ENCODE measurements around the gene KLHDC3. TPM values are rescaled to one million over a fixed set of nuclear protein-coding genes. Genes with fewer than 3 reads are reported as not detected.

KLHDC3 gene
- total RNA-seq, 2 donors from 2014 or later: 62.4 to 73.9 TPM

DNA sequence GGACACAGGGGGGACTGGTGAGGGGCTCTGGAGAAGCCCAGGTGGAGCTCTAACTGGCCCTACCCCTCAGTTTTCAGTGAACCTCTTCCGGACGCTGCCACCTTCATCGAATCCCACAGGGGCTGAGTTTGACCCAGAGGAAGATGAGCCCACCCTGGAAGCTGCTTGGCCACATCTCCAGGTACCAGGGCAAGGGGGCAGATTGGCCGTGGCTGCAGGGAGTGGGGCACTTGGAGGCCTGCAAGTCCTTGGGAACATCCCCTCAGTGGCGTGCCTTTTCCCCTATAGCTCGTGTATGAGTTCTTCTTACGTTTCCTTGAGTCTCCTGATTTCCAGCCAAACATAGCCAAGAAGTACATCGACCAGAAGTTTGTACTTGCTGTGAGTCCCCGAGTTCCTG lies 6.9 kb upstream of the KLHDC3 start:
- Histone ChIP-seq H3K27me3 (no peaks in the 10 kb centered on the region), H3K9ac (ENCODE audit: low read depth in 2 of 2, low read length in 2 of 2) (no peak overlapping the region), H3K4me3 (no peak overlapping the region), H3K9me3 (no peaks in the 10 kb centered on the region), H3K36me3 (no peaks in the 10 kb centered on the region), H3K27ac (no peak overlapping the region), H3K4me1 (no peaks in the 10 kb centered on the region)
- no peak for DNase-seq
- TF ChIP-seq, protein P1, sequence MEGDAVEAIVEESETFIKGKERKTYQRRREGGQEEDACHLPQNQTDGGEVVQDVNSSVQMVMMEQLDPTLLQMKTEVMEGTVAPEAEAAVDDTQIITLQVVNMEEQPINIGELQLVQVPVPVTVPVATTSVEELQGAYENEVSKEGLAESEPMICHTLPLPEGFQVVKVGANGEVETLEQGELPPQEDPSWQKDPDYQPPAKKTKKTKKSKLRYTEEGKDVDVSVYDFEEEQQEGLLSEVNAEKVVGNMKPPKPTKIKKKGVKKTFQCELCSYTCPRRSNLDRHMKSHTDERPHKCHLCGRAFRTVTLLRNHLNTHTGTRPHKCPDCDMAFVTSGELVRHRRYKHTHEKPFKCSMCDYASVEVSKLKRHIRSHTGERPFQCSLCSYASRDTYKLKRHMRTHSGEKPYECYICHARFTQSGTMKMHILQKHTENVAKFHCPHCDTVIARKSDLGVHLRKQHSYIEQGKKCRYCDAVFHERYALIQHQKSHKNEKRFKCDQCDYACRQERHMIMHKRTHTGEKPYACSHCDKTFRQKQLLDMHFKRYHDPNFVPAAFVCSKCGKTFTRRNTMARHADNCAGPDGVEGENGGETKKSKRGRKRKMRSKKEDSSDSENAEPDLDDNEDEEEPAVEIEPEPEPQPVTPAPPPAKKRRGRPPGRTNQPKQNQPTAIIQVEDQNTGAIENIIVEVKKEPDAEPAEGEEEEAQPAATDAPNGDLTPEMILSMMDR (IDR thresholded peaks at IDR 0.05): no peak
- intact Hi-C loops (cut with DNase I): no loop called here

DNA sequence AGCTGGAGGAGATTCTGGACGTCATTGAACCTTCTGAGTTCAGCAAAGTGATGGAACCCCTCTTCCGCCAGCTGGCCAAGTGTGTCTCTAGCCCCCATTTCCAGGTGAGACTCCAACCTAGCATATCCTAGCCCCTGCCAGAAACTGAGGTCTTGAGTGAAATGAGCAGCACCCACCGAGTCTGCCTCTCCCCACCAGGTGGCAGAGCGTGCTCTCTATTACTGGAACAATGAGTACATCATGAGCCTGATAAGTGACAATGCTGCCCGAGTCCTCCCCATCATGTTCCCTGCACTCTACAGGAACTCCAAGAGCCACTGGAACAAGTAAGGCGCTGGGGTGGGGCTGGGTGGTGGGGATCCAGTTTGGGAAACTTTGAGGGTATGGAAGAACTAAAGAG lies 4.9 kb upstream of the KLHDC3 start:
- no peaks in the 10 kb centered on the region for H3K27me3 ChIP-seq
- no peaks in the 10 kb centered on the region for H3K4me1 ChIP-seq
- TF ChIP-seq, protein P1 (IDR thresholded peaks at IDR 0.05): peak; percentile 19
- H3K36me3 ChIP-seq: no peaks in the 10 kb centered on the region
- no peak overlapping the region for H3K27ac ChIP-seq
- no peaks in the 10 kb centered on the region for H3K9me3 ChIP-seq
- H3K9ac ChIP-seq (ENCODE audit: low read depth in 2 of 2, low read length in 2 of 2): no peak overlapping the region
- intact Hi-C loops (cut with DNase I): no loop called here
- no peak for DNase-seq
- H3K4me3 ChIP-seq: no peak overlapping the region

DNA sequence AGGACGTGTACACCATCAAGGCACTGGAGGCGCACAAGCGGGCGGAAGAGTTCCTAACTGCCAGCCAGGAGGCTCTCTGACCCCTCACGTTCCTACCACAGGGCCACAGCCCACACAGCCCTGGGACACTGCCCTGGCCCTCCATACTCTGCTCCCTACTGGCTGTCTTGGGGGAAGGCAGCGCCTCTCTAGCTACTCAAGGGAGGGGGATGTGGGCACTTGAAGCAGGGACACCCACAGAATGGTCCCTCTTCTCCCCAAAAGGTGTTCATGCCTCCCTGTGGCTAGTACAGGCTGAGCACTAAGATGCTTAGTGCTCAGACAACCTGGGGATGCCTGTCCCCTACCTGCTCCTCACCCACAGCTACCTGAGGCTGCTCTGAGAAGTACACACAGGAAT lies 2.8 kb upstream of the KLHDC3 start:
- TF ChIP-seq, protein P1 (IDR thresholded peaks at IDR 0.05): no peak
- no peak for DNase-seq
- peaks cover 7% of the 10 kb centered on the region for H3K4me1 ChIP-seq
- H3K27ac ChIP-seq: no peak overlapping the region
- H3K36me3 ChIP-seq: no peaks in the 10 kb centered on the region
- no peak overlapping the region for H3K4me3 ChIP-seq
- H3K27me3 ChIP-seq: no peaks in the 10 kb centered on the region
- intact Hi-C loops (cut with DNase I): no loop called here
- H3K9me3 ChIP-seq: no peaks in the 10 kb centered on the region
- no peak overlapping the region for H3K9ac ChIP-seq (ENCODE audit: low read depth in 2 of 2, low read length in 2 of 2)

GRCh38 chr6:43012364-43012763 lies 1.7 kb upstream of the KLHDC3 start:
- peaks cover 14% of the 10 kb centered on the region for H3K4me1 ChIP-seq
- no peak overlapping the region for H3K9ac ChIP-seq (ENCODE audit: low read depth in 2 of 2, low read length in 2 of 2)
- peak overlapping the region; percentile 67 for H3K4me3 ChIP-seq

GRCh38 chr6:43013097-43013842 lies 779 bp upstream of the KLHDC3 start:
- no peaks in the 10 kb centered on the region for H3K36me3 ChIP-seq
- DNase-seq: no peak
- peaks cover 14% of the 10 kb centered on the region for H3K4me1 ChIP-seq

More at GRCh38 chr6:43012364-43012763, 1.7 kb upstream of the KLHDC3 start:
- H3K36me3 ChIP-seq: no peaks in the 10 kb centered on the region
- H3K9me3 ChIP-seq: no peaks in the 10 kb centered on the region
- H3K27ac ChIP-seq: no peak overlapping the region
- intact Hi-C loops (cut with DNase I): no loop called here
- DNase-seq: no peak
- TF ChIP-seq, protein P1 (IDR thresholded peaks at IDR 0.05): no peak
- no peaks in the 10 kb centered on the region for H3K27me3 ChIP-seq

More at GRCh38 chr6:43013097-43013842, 779 bp upstream of the KLHDC3 start:
- TF ChIP-seq, protein P1 (IDR thresholded peaks at IDR 0.05): no peak
- Histone ChIP-seq H3K9ac (ENCODE audit: low read depth in 2 of 2, low read length in 2 of 2) (peak overlapping the region; percentile 80 to 82), H3K4me3 (peak overlapping the region; percentile 67), H3K27me3 (no peaks in the 10 kb centered on the region), H3K9me3 (no peaks in the 10 kb centered on the region), H3K27ac (peak overlapping the region; percentile 33)
- intact Hi-C loops (cut with DNase I): no loop called here

Data from colonic mucosa (tissue), 4 donors.